Mammary epithelial cell (primary cell): Measurements from ENCODE around the gene NKG7.

Experiments used
- EZH2 ChIP-seq: IDR thresholded peaks from 2 replicates; pipeline ENCODE4 v1.6.1; 2012; ENCODE audit warnings: low read length, inconsistent platforms, borderline replicate concordance
- TF ChIP-seq, protein P1 (sequence below), 2 donors: IDR thresholded peaks in 1 of 2; conservative IDR thresholded peaks in 1 of 2; 2 replicates each; pipeline ENCODE4 v1.5.1; 2011 to 2012; ENCODE audit warnings: inconsistent platforms in 2 of 2, low read length in 2 of 2, mild to moderate bottlenecking in 2 of 2, control low read depth in 1 of 2, low read depth in 1 of 2; ENCODE audit not compliant: insufficient read depth in 1 of 2; ENCODE audit errors: extremely low read depth in 1 of 2

DNA sequence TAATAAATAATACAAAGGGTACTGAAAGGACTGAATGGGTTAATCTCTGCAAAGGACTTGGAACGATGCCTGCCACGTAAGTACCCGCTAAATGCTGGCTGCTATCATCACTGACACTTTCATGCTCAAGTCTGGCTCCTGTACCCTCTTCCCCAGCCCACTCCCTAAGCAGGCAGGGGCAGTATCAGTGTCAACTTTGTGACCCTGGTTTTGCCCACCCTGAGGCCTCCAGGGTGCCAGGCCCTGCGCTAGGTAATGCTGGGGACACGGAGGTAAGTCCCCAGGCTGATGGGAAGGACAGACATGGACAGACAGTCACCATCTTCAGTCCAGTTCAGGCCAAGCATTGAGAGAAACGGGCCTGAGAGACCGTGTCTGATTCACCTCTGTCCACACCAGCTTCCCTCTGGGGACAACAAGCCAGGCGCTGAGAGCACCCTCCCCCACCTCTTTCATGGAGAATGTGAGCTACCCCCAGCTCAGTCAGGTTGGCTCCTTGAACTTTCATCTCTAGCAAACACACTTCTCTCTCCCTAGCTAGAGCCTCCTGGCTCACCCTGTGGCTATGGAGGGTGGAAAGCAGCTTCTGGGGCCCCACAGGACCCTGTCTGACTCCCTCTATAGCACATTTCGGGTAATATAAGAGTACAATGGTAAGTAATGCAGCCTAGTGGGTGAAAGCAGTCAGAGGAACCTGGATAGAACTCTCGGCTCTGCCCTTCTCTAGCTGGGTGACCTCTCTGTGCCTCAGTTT, 7.1 kb downstream of the NKG7 start:
- TF ChIP-seq, protein P1, sequence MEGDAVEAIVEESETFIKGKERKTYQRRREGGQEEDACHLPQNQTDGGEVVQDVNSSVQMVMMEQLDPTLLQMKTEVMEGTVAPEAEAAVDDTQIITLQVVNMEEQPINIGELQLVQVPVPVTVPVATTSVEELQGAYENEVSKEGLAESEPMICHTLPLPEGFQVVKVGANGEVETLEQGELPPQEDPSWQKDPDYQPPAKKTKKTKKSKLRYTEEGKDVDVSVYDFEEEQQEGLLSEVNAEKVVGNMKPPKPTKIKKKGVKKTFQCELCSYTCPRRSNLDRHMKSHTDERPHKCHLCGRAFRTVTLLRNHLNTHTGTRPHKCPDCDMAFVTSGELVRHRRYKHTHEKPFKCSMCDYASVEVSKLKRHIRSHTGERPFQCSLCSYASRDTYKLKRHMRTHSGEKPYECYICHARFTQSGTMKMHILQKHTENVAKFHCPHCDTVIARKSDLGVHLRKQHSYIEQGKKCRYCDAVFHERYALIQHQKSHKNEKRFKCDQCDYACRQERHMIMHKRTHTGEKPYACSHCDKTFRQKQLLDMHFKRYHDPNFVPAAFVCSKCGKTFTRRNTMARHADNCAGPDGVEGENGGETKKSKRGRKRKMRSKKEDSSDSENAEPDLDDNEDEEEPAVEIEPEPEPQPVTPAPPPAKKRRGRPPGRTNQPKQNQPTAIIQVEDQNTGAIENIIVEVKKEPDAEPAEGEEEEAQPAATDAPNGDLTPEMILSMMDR (conservative IDR thresholded peaks at IDR 0.05 in 1 of 2, IDR thresholded peaks at IDR 0.05 in 1 of 2; ENCODE audit: extremely low read depth in 1 of 2, insufficient read depth in 1 of 2, low read depth in 1 of 2, low read length in 2 of 2) = no peak
- no peak for TF ChIP-seq EZH2
